Stimulated activated naive B cell treated with anti-CD40 and anti-IgM and Interleukin-4, amounts not matched to agents 10 μg/mL and 1 μg/mL and 100 μg/mL, for 72 hours (primary cell): ENCODE measurements around the gene FCN1.

Experiments used
- ATAC-seq, 2 donors: fragments of 150-1000 bp; cut with Tn5 transposase; replicated peaks; 2 replicates each; pipeline ENCODE4 v1.10.0; 2021; ENCODE audit warnings: moderate library complexity in 1 of 2
- DNase-seq: peaks from one replicate; pipeline ENCODE4 v3.0.0; 2021
- H3K27ac Mint-ChIP-seq: one replicate; pipeline ENCODE4 v1.8.0; 2022; ENCODE audit warnings: mild to moderate bottlenecking, mixed read lengths
- H3K27me3 Mint-ChIP-seq, 2 donors: one replicate each; pipeline ENCODE4 v1.8.0; 2022; ENCODE audit warnings: mixed read lengths in 2 of 2
- H3K36me3 Mint-ChIP-seq, 2 donors: one replicate each; pipeline ENCODE4 v1.8.0; 2022; ENCODE audit warnings: mixed read lengths in 2 of 2, mild to moderate bottlenecking in 1 of 2
- H3K4me1 Mint-ChIP-seq, 2 donors: one replicate each; pipeline ENCODE4 v1.8.0; 2022; ENCODE audit warnings: mixed read lengths in 2 of 2, mild to moderate bottlenecking in 1 of 2
- H3K4me3 Mint-ChIP-seq, 2 donors: one replicate each; pipeline ENCODE4 v1.8.0; 2022; ENCODE audit warnings: mild to moderate bottlenecking in 2 of 2, mixed read lengths in 2 of 2, moderate library complexity in 1 of 2
- H3K9me3 Mint-ChIP-seq, 2 donors: one replicate each; pipeline ENCODE4 v1.8.0; 2022; ENCODE audit warnings: mixed read lengths in 2 of 2, mild to moderate bottlenecking in 1 of 2

The FCN1 gene

DNA sequence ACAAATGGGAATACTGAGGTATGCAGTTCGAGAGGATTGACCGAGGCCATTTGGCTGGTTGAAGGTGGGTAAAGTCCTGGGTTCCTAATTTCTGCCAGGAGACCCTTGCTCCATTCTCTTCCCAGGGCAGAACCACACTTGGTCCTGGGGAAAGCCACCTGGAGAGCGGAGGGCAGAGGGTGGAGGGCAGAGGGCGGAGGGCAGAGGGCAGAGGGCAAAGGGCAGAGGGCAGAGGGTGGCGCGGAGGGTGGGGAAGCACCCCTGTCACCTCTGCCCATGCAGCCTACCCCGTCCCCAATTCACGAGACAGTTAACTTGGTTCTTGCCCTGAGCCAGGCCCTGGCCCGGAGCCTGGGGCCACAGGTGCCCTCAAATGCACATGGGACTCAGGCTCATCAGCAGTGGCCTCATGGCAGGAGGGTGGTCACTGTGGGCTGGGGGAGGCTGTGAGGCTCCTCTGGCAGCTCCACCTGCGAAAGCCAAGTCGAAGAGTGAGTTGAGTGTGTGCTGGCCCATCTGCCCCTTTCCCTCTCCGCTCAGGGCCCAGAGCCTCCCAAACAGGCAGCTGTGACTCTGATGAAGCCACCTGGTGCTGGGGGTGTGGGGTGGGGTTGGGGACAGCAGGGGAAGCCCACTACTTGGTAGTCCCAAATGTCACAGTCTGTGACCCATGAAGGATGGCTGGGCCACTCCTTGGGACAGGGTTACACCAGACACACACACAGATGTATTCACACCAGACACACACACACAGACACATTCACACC, 28.0 kb upstream of the FCN1 start:
- Mint-ChIP-seq H3K27ac (no peak overlapping the region), H3K4me1 (peaks cover 0 to 2% of the 10 kb centered on the region in 2 donors), H3K27me3 (peaks cover 2 to 15% of the 10 kb centered on the region in 2 donors), H3K4me3 (no peak overlapping the region), H3K9me3 (no peaks in the 10 kb centered on the region), H3K36me3 (no peaks in the 10 kb centered on the region)
- ATAC-seq (peak; percentile 49 to 65), DNase-seq (no peak)

DNA sequence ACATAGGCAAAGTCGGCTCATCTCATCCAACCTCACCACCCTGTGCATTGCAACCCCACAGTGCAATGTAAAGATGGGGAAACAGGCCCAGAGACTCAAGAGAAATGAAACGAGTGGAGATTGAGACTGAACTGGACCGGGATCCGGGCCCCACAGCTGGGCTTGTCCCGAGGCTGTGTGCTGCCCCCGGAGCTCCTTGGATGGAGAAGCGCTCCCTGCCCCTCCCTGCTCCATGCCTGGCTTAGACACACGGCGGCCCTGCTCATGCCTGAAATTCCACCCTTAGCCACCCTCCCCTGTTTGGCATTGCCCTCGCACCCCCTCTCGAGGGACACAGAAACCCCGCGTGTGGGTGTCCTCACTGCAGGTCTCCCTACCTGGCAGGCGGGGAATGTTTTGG, 27.2 kb upstream of the FCN1 start:
- DNase-seq (no peak), ATAC-seq (no peak)
- H3K27me3 Mint-ChIP-seq: peaks cover 7 to 20% of the 10 kb centered on the region in 2 donors
- H3K4me3 Mint-ChIP-seq: no peak overlapping the region
- H3K4me1 Mint-ChIP-seq: peaks cover 0 to 2% of the 10 kb centered on the region in 2 donors
- no peaks in the 10 kb centered on the region for H3K9me3 Mint-ChIP-seq
- H3K27ac Mint-ChIP-seq: no peak overlapping the region
- H3K36me3 Mint-ChIP-seq: no peaks in the 10 kb centered on the region

DNA sequence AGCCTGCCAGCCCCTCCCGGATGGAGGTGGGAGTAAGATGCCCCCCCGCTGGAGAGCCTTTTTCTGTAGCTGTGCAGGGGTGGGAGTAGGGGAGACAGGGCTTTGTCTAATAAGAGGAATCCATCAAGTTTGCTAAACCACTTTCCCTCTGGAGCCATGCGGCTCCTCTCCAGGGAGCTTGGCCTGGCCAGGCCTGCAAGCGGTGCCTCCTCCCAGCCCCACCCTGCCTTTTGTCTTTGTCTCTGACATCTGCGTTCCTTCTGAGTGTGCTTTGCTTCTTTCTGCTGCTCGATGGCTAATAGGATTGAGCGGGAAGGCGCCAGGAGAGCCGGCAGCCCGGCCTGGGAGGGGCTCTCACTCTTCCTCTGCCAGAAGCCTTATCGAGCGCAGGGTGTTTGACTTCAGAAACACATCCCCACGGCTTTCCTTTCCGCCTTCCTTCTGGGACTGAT, 26.7 kb upstream of the FCN1 start:
- ATAC-seq: no peak
- H3K27me3 Mint-ChIP-seq: peaks cover 11 to 25% of the 10 kb centered on the region in 2 donors
- H3K36me3 Mint-ChIP-seq: no peaks in the 10 kb centered on the region
- peaks cover 0 to 6% of the 10 kb centered on the region in 2 donors for H3K4me1 Mint-ChIP-seq
- no peak for DNase-seq
- no peaks in the 10 kb centered on the region for H3K9me3 Mint-ChIP-seq
- H3K27ac Mint-ChIP-seq: no peak overlapping the region
- H3K4me3 Mint-ChIP-seq: no peak overlapping the region

DNA sequence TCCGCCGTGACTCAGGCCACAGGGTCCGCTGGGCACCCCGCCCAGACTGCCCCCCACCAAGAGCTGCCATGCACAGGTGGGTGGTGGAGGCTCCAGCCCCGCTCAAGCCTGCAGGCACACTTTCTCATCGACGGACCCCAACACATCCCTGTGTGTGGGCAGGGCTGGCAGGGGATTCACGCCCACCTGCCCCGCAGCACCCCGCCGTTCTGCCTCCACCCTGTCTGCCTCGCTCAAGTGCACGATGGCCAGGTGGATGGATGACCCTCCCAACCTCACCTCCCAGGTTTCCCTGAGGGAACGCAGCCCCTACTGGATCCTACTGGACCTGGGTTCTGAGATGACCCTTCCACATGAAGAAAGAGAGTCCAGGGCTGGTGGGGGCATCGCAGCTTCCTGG, 26.1 kb upstream of the FCN1 start:
- Mint-ChIP-seq H3K4me1 (peaks cover 0 to 7% of the 10 kb centered on the region in 2 donors), H3K27ac (no peak overlapping the region), H3K9me3 (no peaks in the 10 kb centered on the region), H3K36me3 (no peaks in the 10 kb centered on the region), H3K27me3 (peaks cover 17 to 31% of the 10 kb centered on the region in 2 donors), H3K4me3 (no peak overlapping the region)
- DNase-seq (no peak), ATAC-seq (no peak)

DNA sequence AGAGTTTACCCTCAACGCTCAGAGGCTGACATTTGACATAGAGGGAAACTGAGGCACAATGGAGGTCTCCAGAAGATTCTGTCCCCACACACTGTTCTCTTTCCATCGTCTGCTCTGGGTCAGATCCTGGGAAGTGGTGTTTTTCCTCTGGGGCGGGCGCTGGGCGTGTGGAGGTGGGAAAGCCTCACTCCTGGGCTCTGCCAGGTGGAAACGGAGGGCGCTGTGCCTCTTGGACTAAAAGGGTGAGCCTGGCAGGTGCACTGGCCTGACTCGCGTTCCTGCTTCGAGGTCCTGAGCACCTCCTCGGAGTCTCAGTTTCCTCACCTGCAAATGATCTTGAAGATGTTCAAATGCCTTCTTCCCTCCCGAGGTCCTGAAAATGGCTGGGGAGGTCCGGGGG, 25.7 kb upstream of the FCN1 start:
- DNase-seq (no peak), ATAC-seq (no peak)
- peaks cover 0 to 8% of the 10 kb centered on the region in 2 donors for H3K4me1 Mint-ChIP-seq
- no peak overlapping the region for H3K27ac Mint-ChIP-seq
- no peaks in the 10 kb centered on the region for H3K36me3 Mint-ChIP-seq
- H3K27me3 Mint-ChIP-seq: peaks cover 19 to 31% of the 10 kb centered on the region in 2 donors
- H3K4me3 Mint-ChIP-seq: no peak overlapping the region
- H3K9me3 Mint-ChIP-seq: no peaks in the 10 kb centered on the region

DNA sequence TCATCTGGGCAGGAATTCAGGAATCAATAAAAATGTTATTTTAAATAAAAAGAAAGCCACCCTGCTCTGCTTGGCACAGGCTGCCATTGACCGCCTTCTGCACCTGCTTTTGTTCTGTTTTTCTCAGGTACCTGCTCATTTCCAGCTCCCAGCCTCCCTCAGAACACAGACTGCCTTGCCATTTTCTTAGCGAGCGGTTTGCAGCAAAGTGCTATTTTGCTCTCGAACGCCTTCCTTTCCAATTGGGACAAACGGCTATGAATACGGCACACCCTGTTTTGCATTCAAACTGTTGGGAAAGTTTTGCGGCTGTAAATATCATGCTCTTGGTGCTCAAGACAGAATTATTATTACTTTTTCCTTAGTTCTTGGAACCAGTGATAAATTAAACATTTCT, 25.1 kb upstream of the FCN1 start:
- no peak overlapping the region for H3K27ac Mint-ChIP-seq
- no peaks in the 10 kb centered on the region for H3K36me3 Mint-ChIP-seq
- DNase-seq: no peak
- peaks cover 3 to 8% of the 10 kb centered on the region in 2 donors for H3K4me1 Mint-ChIP-seq
- peaks cover 19 to 31% of the 10 kb centered on the region in 2 donors for H3K27me3 Mint-ChIP-seq
- no peak overlapping the region for H3K4me3 Mint-ChIP-seq
- ATAC-seq: no peak
- no peaks in the 10 kb centered on the region for H3K9me3 Mint-ChIP-seq

DNA sequence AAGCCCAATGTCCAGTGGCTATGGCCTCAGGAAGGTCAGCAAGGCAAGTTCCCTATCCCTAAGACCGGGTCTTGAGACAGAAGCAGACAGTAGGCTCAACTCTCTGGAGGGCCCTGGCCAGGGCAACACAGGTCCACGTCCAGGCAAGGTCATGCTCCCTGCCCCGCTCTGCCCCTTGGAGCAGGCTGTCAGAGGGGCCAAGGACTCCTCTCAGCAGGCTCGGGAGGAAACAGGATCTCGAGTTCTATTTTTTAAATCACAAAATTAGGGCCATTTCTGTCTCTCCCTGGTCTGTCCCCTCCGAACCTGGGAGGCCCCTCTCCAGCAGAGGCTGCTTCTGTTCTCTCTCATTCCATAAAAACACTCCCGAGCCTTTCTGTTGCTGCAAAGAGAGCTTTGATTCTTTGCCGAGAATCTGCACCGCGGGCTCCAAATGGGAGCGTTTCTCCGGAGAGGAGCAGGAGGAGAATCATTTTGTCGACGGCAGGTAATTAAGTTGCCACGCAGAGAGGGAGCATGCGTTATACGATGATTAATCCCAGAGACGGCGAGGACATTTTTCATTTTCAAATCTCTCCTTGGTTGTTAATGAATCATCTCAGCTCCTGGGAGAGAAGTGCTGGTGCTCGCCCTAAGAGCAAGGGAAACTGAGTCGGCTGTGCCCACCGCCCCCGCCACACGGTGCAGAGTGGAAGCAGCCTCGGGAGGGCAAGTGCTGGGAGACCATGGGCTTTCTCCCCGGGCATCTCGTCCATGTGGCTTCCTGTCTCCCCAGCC, 24.5 kb upstream of the FCN1 start:
- Mint-ChIP-seq H3K36me3 (no peaks in the 10 kb centered on the region), H3K27ac (no peak overlapping the region), H3K4me1 (peaks cover 9 to 12% of the 10 kb centered on the region in 2 donors), H3K27me3 (peaks cover 19 to 31% of the 10 kb centered on the region in 2 donors), H3K4me3 (no peak overlapping the region), H3K9me3 (no peaks in the 10 kb centered on the region)
- DNase-seq (no peak), ATAC-seq (no peak)

DNA sequence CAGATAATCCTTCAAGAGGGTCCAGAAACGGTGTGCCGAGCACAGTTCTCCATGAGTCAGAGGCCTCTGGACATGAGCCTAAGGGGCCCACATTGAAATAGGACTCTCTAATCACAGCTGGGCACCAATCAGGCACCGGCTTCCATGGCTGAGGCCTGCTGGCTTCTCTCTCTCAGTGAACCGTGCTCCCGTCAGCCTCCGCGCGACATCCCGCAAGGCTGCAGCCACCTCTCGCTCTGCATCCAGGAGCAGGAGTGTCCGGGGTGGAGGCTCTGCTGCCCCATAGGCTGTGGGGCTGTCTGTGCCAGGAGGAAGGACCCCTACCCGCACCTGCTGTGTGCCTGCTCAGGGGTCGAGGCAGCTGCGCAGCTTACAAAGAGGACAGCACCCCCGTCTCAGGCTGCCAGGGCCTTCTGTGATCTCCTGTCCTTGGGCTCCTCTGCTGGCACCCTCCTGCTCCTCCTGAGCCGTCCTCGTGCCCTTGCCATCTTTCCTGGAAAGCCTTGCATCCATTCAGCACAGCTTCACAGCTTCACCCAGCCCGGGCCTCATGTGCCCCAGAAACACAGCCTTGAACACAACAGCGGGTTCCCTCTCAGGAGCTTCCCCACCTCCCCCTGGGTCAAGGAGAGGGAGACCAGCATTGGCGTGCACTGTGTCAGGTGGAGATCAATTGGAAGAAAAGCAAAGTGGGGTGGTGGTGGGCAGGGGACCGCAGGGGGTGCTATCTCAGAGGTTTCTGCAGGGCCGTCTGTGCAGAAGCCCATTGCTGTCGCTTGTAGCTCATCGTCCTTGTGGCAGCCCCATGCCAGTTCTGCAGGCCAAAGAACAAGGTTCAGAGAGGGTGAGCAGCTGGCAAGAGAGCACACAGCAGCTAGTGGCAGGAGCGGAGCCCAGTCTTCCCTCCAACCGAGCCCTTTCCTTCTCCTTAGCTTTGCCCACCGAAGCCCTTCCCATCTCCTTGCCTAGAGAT, 22.8 kb upstream of the FCN1 start:
- H3K36me3 Mint-ChIP-seq: no peaks in the 10 kb centered on the region
- H3K9me3 Mint-ChIP-seq: no peaks in the 10 kb centered on the region
- H3K27ac Mint-ChIP-seq: no peak overlapping the region
- H3K4me3 Mint-ChIP-seq: no peak overlapping the region
- no peak for DNase-seq
- no peak for ATAC-seq
- H3K4me1 Mint-ChIP-seq: peaks cover 24 to 29% of the 10 kb centered on the region in 2 donors
- H3K27me3 Mint-ChIP-seq: peaks cover 19 to 31% of the 10 kb centered on the region in 2 donors

DNA sequence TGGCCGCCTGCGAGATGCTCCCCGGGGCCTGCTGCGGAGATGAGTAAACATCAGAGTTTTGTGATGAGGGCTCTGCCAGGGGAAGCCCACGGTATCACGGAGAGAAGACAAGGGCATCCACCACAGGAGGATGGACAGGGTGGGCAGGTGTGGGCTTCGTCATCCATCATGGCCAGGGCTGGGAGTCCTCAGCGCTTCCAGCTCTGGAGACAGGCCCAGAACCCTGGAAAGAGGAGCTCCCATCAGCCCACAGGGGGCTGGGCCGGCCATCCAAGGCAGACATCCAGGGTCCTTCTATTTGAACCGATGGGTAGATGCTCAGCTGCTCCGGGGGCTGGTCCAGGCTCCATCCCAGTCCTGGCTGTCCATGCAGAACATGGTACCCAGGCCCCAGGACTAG, 22.1 kb upstream of the FCN1 start:
- DNase-seq: no peak
- H3K27ac Mint-ChIP-seq: no peak overlapping the region
- no peaks in the 10 kb centered on the region for H3K36me3 Mint-ChIP-seq
- peaks cover 31% of the 10 kb centered on the region in 2 donors for H3K4me1 Mint-ChIP-seq
- ATAC-seq: no peak
- H3K4me3 Mint-ChIP-seq: no peak overlapping the region
- H3K9me3 Mint-ChIP-seq: no peaks in the 10 kb centered on the region
- peaks cover 19 to 31% of the 10 kb centered on the region in 2 donors for H3K27me3 Mint-ChIP-seq

DNA sequence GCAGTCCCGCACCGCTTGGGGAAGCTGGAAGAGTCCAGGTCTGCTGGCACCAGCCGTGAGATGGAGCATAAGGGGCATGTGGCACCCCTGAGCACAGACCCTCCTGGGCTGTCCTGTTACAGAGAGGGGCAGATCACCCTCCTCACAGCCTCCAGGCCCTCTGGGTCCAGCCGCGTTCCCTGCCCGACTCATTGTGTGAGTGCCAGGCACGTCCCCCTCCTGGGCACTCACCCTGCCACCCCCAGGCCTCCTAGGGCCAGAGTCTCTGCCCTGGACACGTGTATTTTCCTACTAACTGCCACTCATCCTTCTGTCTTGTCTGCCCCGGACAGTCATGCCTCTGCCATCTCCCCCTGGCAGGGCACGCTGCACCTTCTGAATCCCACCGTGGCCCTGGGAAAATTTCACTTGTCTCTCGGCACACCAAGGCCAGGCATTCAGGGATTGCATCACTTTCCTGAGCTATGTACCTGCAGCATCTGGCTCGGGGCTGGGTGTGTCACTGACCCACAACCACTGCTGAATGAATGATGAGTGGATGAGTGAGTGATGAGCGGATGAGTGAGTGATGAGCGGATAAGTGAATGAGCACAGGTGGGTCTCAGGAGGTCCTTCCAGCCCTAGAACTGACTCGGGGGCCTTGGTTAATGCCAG, 21.5 kb upstream of the FCN1 start:
- peaks cover 19 to 31% of the 10 kb centered on the region in 2 donors for H3K27me3 Mint-ChIP-seq
- H3K4me3 Mint-ChIP-seq: no peak overlapping the region
- no peaks in the 10 kb centered on the region for H3K9me3 Mint-ChIP-seq
- no peak for DNase-seq
- no peaks in the 10 kb centered on the region for H3K36me3 Mint-ChIP-seq
- no peak overlapping the region for H3K27ac Mint-ChIP-seq
- peaks cover 33 to 37% of the 10 kb centered on the region in 2 donors for H3K4me1 Mint-ChIP-seq
- no peak for ATAC-seq

DNA sequence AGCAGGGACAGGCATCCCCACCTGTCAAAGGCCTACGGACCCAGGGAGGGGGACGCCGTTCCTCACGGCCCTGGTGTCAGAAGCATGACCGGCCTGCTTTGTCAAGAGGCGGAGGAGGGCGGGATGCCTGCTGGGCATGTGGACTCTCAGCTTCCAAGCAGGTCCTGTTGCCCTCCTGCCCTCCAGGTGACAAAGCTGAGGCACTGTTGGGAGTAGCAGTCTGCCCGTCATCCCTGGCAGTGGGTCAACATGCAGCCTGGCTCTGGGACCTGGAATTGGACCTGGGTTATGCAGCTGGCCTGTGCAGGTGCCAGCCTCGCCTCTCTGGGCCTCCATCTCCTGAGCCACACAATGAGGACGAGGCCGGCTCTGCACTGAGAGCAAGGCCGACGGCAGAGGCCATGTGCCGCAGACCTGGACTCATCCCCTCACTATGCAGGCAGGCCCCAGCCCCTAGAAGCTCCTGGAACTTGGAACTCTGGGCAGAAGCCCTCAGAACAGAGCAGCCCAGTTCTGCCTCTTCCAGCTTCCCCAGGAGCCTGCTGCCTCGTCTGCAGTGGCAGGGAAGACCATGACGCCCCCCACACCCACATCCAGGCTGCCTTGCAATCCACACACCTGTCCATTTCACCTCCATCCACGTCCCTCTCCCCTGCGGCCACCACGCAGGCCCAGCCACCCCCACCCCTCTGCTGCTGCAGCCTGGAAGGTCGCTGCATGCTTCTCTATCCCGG, 20.8 kb upstream of the FCN1 start:
- Mint-ChIP-seq H3K27me3 (peaks cover 19 to 31% of the 10 kb centered on the region in 2 donors), H3K4me1 (peaks cover 38 to 44% of the 10 kb centered on the region in 2 donors), H3K9me3 (no peaks in the 10 kb centered on the region), H3K4me3 (no peak overlapping the region), H3K36me3 (no peaks in the 10 kb centered on the region), H3K27ac (no peak overlapping the region)
- DNase-seq: no peak
- ATAC-seq: no peak

DNA sequence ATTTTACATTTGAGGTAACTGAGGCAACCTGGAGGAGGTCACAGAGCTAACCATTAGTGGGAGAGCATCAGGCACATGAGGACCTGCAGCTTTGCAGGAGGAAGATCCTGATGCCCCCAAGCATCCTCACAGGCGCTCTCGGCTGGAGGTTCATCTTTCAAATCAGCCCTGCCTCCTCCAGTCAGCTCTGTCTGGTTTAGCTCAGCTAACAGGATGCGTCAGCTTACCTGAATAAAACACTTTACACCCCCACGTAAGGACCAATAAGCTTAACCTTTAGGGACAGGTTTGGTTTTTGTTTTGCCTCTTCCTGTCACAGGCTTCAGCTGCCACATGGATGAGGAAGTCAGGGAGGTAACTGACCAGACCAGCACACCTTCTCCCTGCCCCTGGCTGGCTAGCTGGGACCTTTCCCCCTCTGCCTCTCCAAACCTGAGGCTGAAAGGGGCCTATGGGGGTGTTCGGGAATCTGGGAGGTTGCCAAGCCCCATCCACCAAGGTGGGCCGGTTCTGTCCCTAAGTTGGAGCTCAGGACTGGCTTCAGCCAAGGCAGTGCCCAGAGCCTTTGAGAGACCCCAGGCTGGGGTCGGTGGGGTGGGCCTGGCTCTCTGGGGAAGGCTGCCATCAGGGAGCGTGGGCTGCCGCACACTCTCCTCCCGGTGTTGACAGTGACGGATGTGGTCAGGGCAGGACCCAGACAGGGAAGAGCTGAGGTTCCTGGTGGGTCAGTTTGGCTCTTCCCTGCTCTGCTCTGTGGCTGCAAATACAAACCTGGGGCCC, 20.0 kb upstream of the FCN1 start:
- Mint-ChIP-seq H3K9me3 (no peaks in the 10 kb centered on the region), H3K36me3 (no peaks in the 10 kb centered on the region), H3K4me3 (peak overlapping the region; percentile 4 to 38), H3K27ac (peak overlapping the region; percentile 27), H3K27me3 (peaks cover 19 to 23% of the 10 kb centered on the region in 2 donors), H3K4me1 (peaks cover 44 to 51% of the 10 kb centered on the region in 2 donors)
- DNase-seq: no peak
- peak; percentile 28 to 29 for ATAC-seq
